ENCODE measurements around the gene ADGRG6.

The ADGRG6 gene

DNA sequence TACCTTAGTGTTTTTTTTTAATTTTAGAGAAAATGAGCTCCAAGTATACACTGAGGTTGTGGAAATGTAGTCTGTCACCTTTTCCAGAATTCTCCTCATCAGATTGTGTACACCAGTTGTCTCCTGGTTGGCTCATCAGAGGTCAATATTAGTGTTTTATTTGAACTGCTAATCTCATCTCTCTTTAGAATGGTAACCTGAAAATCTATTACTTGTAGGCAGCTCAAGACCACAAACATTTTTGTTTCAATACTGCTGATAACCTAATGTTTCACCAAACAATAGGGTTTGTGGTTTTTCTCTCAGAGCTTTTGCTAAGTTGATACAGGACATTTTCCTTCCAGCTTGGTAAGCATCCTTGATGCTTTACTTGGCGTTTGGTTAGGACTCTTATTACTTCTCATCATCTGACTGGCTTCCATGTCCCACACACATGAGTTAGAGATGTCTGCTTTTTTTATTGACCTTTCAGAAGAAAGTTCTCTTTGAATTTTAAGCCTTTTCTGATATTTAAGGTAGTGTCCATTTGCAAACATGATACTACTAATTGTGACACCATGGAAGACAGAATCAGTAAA lies 15.1 kb downstream of the ADGRG6 start:
- DNase-seq (ENCODE audit: insufficient read length, low spot score) (no peak), FAIRE-seq (peak; percentile 20)
- TF ChIP-seq PAX5 (IDR thresholded peaks at IDR 0.05; ENCODE audit: insufficient read depth, low read length, severe bottlenecking) (no peak), TAF1 (IDR thresholded peaks at IDR 0.05; ENCODE audit: low read depth, low read length) (no peak), SPI1 (IDR thresholded peaks at IDR 0.05; ENCODE audit: low read depth, low read length) (no peak), POLR2AphosphoS5 (IDR thresholded peaks at IDR 0.05; ENCODE audit: low read depth, low read length) (no peak), POU2F2 (IDR thresholded peaks at IDR 0.05; ENCODE audit: low read depth, low read length) (no peak), POLR2A (IDR thresholded peaks at IDR 0.05; ENCODE audit: low read depth, low read length) (no peak)

DNA sequence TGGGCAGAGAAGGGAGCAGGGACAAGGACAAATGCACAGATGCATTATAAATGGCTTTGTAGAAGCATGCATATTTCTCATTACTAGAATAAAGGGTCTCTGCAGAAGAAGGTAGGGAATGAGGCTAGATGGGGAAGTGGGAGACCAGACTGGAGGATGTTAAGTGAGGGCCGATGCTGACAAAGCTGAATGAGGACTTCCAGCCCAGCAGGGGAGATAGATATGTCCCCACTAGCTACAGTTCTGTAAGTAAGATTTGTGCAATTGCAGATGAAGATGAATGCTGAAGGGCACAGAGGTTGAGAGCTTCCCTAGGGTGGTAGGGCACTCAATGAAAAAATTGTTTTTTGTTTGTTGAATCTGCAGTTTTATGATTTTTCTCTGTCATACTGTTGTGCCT lies 16.9 kb downstream of the ADGRG6 start:
- DNase-seq (ENCODE audit: insufficient read length, low spot score) (no peak), FAIRE-seq (no peak)
- no peak for TF ChIP-seq POU2F2 (IDR thresholded peaks at IDR 0.05; ENCODE audit: low read depth, low read length)
- TF ChIP-seq POLR2AphosphoS5 (IDR thresholded peaks at IDR 0.05; ENCODE audit: low read depth, low read length) = no peak
- no peak for TF ChIP-seq TAF1 (IDR thresholded peaks at IDR 0.05; ENCODE audit: low read depth, low read length)
- TF ChIP-seq PAX5 (IDR thresholded peaks at IDR 0.05; ENCODE audit: insufficient read depth, low read length, severe bottlenecking) = no peak
- TF ChIP-seq POLR2A (IDR thresholded peaks at IDR 0.05; ENCODE audit: low read depth, low read length) = no peak

DNA sequence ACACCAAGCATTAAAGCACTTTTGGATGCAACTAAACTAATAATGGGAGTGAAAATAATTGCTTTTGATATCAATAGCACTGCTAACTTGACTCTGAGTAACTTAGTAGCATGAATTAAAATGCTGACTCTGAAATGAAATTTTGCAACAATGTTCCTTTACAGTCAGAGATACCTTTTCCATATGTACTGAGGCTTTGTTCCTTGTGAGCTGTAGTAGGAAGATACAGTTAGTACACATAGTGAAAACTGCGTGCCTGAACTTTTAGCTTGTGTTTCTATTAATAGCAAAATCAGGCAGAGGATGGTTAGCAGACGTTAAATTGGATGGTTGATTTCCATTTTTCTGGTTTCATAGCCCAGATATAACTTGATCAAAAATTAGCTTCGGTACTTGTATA lies 18.6 kb downstream of the ADGRG6 start:
- no peak for FAIRE-seq
- TF ChIP-seq POU2F2 (IDR thresholded peaks at IDR 0.05; ENCODE audit: low read depth, low read length) (no peak), POLR2AphosphoS5 (IDR thresholded peaks at IDR 0.05; ENCODE audit: low read depth, low read length) (no peak), PAX5 (IDR thresholded peaks at IDR 0.05; ENCODE audit: insufficient read depth, low read length, severe bottlenecking) (no peak), POLR2A (IDR thresholded peaks at IDR 0.05; ENCODE audit: low read depth, low read length) (no peak), SPI1 (IDR thresholded peaks at IDR 0.05; ENCODE audit: low read depth, low read length) (no peak), TAF1 (IDR thresholded peaks at IDR 0.05; ENCODE audit: low read depth, low read length) (no peak)
- no peak for DNase-seq (ENCODE audit: insufficient read length, low spot score)

DNA sequence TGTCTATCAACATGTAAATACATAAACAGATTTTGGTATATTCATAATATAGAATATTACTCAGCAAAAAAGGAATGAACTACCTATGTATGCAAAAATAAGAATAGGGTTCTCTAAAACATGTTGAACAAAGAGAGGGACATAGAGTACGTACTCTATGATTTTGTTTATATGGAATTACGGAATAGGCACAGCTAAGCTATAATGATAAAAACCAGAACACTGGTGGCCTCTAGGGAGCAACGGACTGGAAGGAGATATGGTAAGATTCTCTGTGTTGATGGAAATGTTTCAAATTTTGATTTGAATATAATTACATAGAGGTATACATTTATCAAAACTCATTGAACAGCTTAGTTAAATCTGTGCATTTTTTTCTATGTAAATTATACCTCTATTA lies 19.6 kb downstream of the ADGRG6 start:
- no peak for TF ChIP-seq PAX5 (IDR thresholded peaks at IDR 0.05; ENCODE audit: insufficient read depth, low read length, severe bottlenecking)
- no peak for TF ChIP-seq SPI1 (IDR thresholded peaks at IDR 0.05; ENCODE audit: low read depth, low read length)
- no peak for TF ChIP-seq TAF1 (IDR thresholded peaks at IDR 0.05; ENCODE audit: low read depth, low read length)
- no peak for TF ChIP-seq POLR2A (IDR thresholded peaks at IDR 0.05; ENCODE audit: low read depth, low read length)
- no peak for TF ChIP-seq POLR2AphosphoS5 (IDR thresholded peaks at IDR 0.05; ENCODE audit: low read depth, low read length)
- TF ChIP-seq POU2F2 (IDR thresholded peaks at IDR 0.05; ENCODE audit: low read depth, low read length) = no peak
- DNase-seq (ENCODE audit: insufficient read length, low spot score) = no peak
- no peak for FAIRE-seq

DNA sequence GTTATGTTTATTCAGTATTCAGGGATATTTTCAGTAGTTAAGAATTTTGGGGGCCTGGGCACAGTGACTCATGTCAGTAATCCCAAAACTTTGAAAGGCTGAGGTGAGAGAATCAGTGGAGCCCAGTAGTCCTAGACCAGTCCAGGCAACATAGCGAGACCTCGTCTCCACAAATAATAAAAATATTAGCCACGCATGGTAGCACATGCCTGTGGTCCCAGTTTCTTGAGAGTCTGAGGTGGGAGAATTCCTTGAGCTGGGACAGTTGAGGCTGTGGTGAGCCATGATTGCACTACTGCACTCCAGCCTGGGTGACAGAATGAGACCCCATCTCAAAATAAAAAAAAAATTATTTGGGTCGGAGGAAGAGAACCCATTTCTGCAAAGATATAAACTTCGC lies 20.3 kb downstream of the ADGRG6 start:
- no peak for TF ChIP-seq PAX5 (IDR thresholded peaks at IDR 0.05; ENCODE audit: insufficient read depth, low read length, severe bottlenecking)
- no peak for TF ChIP-seq POLR2A (IDR thresholded peaks at IDR 0.05; ENCODE audit: low read depth, low read length)
- TF ChIP-seq POU2F2 (IDR thresholded peaks at IDR 0.05; ENCODE audit: low read depth, low read length) = no peak
- TF ChIP-seq POLR2AphosphoS5 (IDR thresholded peaks at IDR 0.05; ENCODE audit: low read depth, low read length) = no peak
- TF ChIP-seq TAF1 (IDR thresholded peaks at IDR 0.05; ENCODE audit: low read depth, low read length) = no peak
- TF ChIP-seq SPI1 (IDR thresholded peaks at IDR 0.05; ENCODE audit: low read depth, low read length) = no peak
- FAIRE-seq (no peak), DNase-seq (ENCODE audit: insufficient read length, low spot score) (no peak)

DNA sequence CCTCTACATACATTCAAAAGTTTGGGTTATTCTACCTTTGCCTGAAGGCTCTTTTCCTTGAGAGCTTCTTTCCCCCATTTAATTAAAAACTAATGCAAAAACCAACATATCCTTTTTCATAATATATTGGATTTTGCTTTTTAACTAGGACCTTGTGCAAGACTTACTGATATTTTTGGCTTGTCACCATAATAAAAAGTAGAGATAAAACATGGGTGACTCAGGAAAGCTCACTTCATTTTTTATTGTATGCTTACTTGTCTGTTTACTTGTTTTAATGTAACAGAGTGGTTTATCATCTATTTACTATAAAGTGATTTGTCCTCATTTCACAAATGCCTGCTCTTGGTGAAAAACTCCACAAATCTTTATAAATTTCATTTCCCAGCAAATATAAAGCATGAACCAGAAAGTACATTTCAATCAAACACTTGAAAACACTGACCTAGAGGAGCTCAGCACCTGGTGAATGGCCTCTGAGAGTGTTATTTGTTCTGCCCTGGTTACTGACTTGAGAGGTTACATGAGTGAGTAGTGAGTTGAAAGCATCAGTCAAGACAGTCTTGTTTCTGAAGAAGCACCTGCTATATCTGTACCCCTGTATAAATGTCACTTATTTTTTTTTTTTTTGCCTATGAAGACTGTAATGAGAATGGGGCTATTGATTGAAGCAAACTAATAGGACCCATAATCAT lies 20.8 kb downstream of the ADGRG6 start:
- DNase-seq (ENCODE audit: insufficient read length, low spot score) (no peak), FAIRE-seq (no peak)

DNA sequence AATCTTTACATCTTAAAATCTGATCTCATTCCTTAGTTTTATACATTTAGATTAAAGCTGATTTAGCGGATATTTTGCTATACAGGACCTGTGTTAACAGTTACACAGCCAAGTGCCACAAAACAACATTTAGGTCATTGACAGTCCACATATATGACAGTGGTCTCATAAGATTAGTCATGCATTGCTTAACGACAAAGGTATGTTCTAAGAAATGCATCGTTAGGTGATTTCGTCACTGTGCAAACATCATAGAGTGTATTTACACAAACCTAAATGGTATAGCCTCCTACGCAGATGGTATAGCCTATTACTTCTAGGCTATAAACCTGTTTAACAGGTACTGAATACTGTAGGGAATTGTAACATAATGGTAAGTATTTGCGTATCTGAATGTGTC lies 21.6 kb downstream of the ADGRG6 start:
- DNase-seq (ENCODE audit: insufficient read length, low spot score) (no peak), FAIRE-seq (no peak)
- TF ChIP-seq POLR2AphosphoS5 (IDR thresholded peaks at IDR 0.05; ENCODE audit: low read depth, low read length) = no peak
- no peak for TF ChIP-seq TAF1 (IDR thresholded peaks at IDR 0.05; ENCODE audit: low read depth, low read length)
- no peak for TF ChIP-seq POLR2A (IDR thresholded peaks at IDR 0.05; ENCODE audit: low read depth, low read length)
- no peak for TF ChIP-seq SPI1 (IDR thresholded peaks at IDR 0.05; ENCODE audit: low read depth, low read length)
- no peak for TF ChIP-seq PAX5 (IDR thresholded peaks at IDR 0.05; ENCODE audit: insufficient read depth, low read length, severe bottlenecking)
- no peak for TF ChIP-seq POU2F2 (IDR thresholded peaks at IDR 0.05; ENCODE audit: low read depth, low read length)

More for the DNA sequence above, 20.8 kb downstream of the ADGRG6 start:
- TF ChIP-seq POLR2AphosphoS5 (IDR thresholded peaks at IDR 0.05; ENCODE audit: low read depth, low read length) (no peak), PAX5 (IDR thresholded peaks at IDR 0.05; ENCODE audit: insufficient read depth, low read length, severe bottlenecking) (no peak), POU2F2 (IDR thresholded peaks at IDR 0.05; ENCODE audit: low read depth, low read length) (no peak), POLR2A (IDR thresholded peaks at IDR 0.05; ENCODE audit: low read depth, low read length) (no peak), TAF1 (IDR thresholded peaks at IDR 0.05; ENCODE audit: low read depth, low read length) (no peak), SPI1 (IDR thresholded peaks at IDR 0.05; ENCODE audit: low read depth, low read length) (no peak)

DNA sequence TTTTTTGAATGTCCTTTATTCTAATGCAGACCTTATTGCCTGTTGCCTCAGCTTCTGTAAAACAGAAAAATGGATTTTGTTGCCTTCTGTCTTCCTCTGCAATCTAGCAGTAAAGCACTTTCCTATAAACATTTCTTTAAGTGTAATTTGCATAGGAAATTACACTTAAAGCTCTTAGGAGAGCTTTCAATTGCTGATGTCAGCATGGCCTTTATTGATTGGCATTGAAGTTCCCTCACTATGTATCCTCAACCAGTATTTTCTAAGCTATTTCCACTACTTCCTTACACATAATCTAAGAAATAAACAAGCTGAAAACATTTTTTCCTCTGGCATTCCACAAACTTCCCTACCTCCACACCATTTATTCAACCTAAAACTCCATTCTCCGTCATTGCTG lies 22.3 kb downstream of the ADGRG6 start:
- no peak for DNase-seq (ENCODE audit: insufficient read length, low spot score)
- FAIRE-seq = no peak
- TF ChIP-seq SPI1 (IDR thresholded peaks at IDR 0.05; ENCODE audit: low read depth, low read length) = no peak
- no peak for TF ChIP-seq PAX5 (IDR thresholded peaks at IDR 0.05; ENCODE audit: insufficient read depth, low read length, severe bottlenecking)

DNA sequence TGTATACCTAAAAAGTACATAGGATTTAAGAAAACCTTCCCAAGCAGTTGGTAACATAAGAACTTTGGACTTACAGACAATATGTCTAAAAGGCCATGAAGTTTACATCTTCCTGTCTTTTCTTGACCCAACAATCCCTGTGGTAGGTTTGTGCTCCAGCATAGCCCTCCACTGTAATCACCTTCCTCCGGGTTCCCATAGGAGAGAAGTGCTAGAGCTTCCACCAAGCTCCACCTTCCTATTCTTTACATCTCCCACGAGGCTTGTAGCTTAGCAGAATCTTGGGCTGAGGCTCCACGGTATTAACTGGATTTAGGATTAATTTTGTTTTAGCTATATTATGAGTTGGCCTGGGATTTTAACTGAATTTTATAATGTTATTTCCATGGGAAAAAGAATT lies 23.3 kb downstream of the ADGRG6 start:
- no peak for FAIRE-seq
- TF ChIP-seq POU2F2 (IDR thresholded peaks at IDR 0.05; ENCODE audit: low read depth, low read length) (no peak), POLR2A (IDR thresholded peaks at IDR 0.05; ENCODE audit: low read depth, low read length) (no peak), PAX5 (IDR thresholded peaks at IDR 0.05; ENCODE audit: insufficient read depth, low read length, severe bottlenecking) (no peak), SPI1 (IDR thresholded peaks at IDR 0.05; ENCODE audit: low read depth, low read length) (no peak), POLR2AphosphoS5 (IDR thresholded peaks at IDR 0.05; ENCODE audit: low read depth, low read length) (no peak), TAF1 (IDR thresholded peaks at IDR 0.05; ENCODE audit: low read depth, low read length) (no peak)
- DNase-seq (ENCODE audit: insufficient read length, low spot score) = no peak

- TF ChIP-seq SPI1 (IDR thresholded peaks at IDR 0.05; ENCODE audit: low read depth, low read length) = no peak
- TF ChIP-seq POU2F2 (IDR thresholded peaks at IDR 0.05; ENCODE audit: low read depth, low read length) = no peak
- no peak for TF ChIP-seq POLR2AphosphoS5 (IDR thresholded peaks at IDR 0.05; ENCODE audit: low read depth, low read length)
- no peak for TF ChIP-seq PAX5 (IDR thresholded peaks at IDR 0.05; ENCODE audit: insufficient read depth, low read length, severe bottlenecking)
- DNase-seq (ENCODE audit: insufficient read length, low spot score) = no peak
- FAIRE-seq = no peak
Observed at GRCh38 chr6:142326540-142326939, 24.7 kb downstream of the ADGRG6 start.
